Sigmoid colon (tissue), 4 donors: Measurements from ENCODE around the gene LRPPRC.

Experiments used
- CTCF ChIP-seq, 4 experiments: fragments of 450-650 bp in 3 of 4; fragments of 200-600 bp in 1 of 4; IDR thresholded peaks; one replicate each; pipeline ENCODE4 v1.5.1; 2016 to 2019; ENCODE audit warnings: antibody characterized with exemption in 4 of 4, mild to moderate bottlenecking in 3 of 4, moderate library complexity in 2 of 4
- EP300 ChIP-seq, 4 donors: sonication (generic); formaldehyde crosslinking; IDR thresholded peaks; one replicate each; pipeline ENCODE4 v1.6.1; 2017; ENCODE audit warnings: antibody characterized with exemption in 4 of 4
- POLR2A ChIP-seq, 2 donors: fragments of 450-650 bp; IDR thresholded peaks; one replicate each; pipeline ENCODE4 v1.6.1; 2016; ENCODE audit warnings: antibody characterized with exemption in 2 of 2, mild to moderate bottlenecking in 2 of 2, moderate library complexity in 2 of 2
- POLR2AphosphoS5 ChIP-seq, 4 donors: sonication (generic); formaldehyde crosslinking; IDR thresholded peaks; one replicate each; pipeline ENCODE4 v1.6.1; 2017; ENCODE audit warnings: antibody characterized with exemption in 4 of 4

- TF ChIP-seq CTCF (IDR thresholded peaks at IDR 0.05) (no peak), POLR2A (IDR thresholded peaks at IDR 0.05) (no peak), EP300 (IDR thresholded peaks at IDR 0.05) (no peak), POLR2AphosphoS5 (IDR thresholded peaks at IDR 0.05) (no peak)
Observed at GRCh38 chr2:43944915-43945314, 50.9 kb downstream of the LRPPRC start.
